ENCODE measurements around the gene PGLYRP2. TPM values are rescaled to one million over a fixed set of nuclear protein-coding genes. Genes with fewer than 3 reads are reported as not detected.

Gene PGLYRP2
- polyA plus RNA-seq, 1 donor, result not detected

GRCh38 chr19:15429825-15430467 is 49.4 kb downstream of the PGLYRP2 start:
- H3K4me1 ChIP-seq (ENCODE audit: control insufficient read depth, insufficient read depth, low read length), result peaks cover 9% of the 10 kb centered on the region
- DNase-seq, result no peak
- H3K27me3 ChIP-seq (ENCODE audit: control insufficient read depth, insufficient read depth, low read length), result no peaks in the 10 kb centered on the region
- no peak overlapping the region for H3K27ac ChIP-seq (ENCODE audit: low read length)
- H3K9me3 ChIP-seq (ENCODE audit: control insufficient read depth, low read depth, low read length), result no peaks in the 10 kb centered on the region
- H3K4me3 ChIP-seq (ENCODE audit: low read length), result no peak overlapping the region
- WGBS (ENCODE audit: insufficient coverage, low lambda C conversion rate), result no CpG with 5 or more reads among the region's 24 CpGs
- peaks cover 26% of the 10 kb centered on the region for H3K36me3 ChIP-seq (ENCODE audit: control insufficient read depth, insufficient read depth, low read length)

GRCh38 chr19:15428956-15429824 is 50.1 kb downstream of the PGLYRP2 start:
- H3K27ac ChIP-seq (ENCODE audit: low read length), result no peak overlapping the region
- no peak overlapping the region for H3K4me3 ChIP-seq (ENCODE audit: low read length)
- H3K9me3 ChIP-seq (ENCODE audit: control insufficient read depth, low read depth, low read length), result no peaks in the 10 kb centered on the region
- H3K27me3 ChIP-seq (ENCODE audit: control insufficient read depth, insufficient read depth, low read length), result no peaks in the 10 kb centered on the region
- no CpG with 5 or more reads among the region's 22 CpGs for WGBS (ENCODE audit: insufficient coverage, low lambda C conversion rate)
- H3K4me1 ChIP-seq (ENCODE audit: control insufficient read depth, insufficient read depth, low read length), result peaks cover 9% of the 10 kb centered on the region
- H3K36me3 ChIP-seq (ENCODE audit: control insufficient read depth, insufficient read depth, low read length), result peaks cover 32% of the 10 kb centered on the region
- no peak for DNase-seq

- no peak overlapping the region for H3K27ac ChIP-seq (ENCODE audit: low read length)
- no CpG with 5 or more reads among the region's 35 CpGs for WGBS (ENCODE audit: insufficient coverage, low lambda C conversion rate)
- H3K9me3 ChIP-seq (ENCODE audit: control insufficient read depth, low read depth, low read length), result peaks cover 5% of the 10 kb centered on the region
- peaks cover 43% of the 10 kb centered on the region for H3K36me3 ChIP-seq (ENCODE audit: control insufficient read depth, insufficient read depth, low read length)
- H3K27me3 ChIP-seq (ENCODE audit: control insufficient read depth, insufficient read depth, low read length), result no peaks in the 10 kb centered on the region
- H3K4me1 ChIP-seq (ENCODE audit: control insufficient read depth, insufficient read depth, low read length), result peaks cover 7% of the 10 kb centered on the region
- no peak overlapping the region for H3K4me3 ChIP-seq (ENCODE audit: low read length)
- DNase-seq, result no peak
These were observed 51.3 kb downstream of the PGLYRP2 start for GRCh38 chr19:15427991-15428471.

- no CpG with 5 or more reads among the region's 25 CpGs for WGBS (ENCODE audit: insufficient coverage, low lambda C conversion rate)
These were observed 52.0 kb downstream of the PGLYRP2 start for GRCh38 chr19:15427350-15427700.

GRCh38 chr19:15426485-15427349 is 52.6 kb downstream of the PGLYRP2 start:
- no peak overlapping the region for H3K4me3 ChIP-seq (ENCODE audit: low read length)
- H3K36me3 ChIP-seq (ENCODE audit: control insufficient read depth, insufficient read depth, low read length), result peaks cover 50% of the 10 kb centered on the region
- H3K27me3 ChIP-seq (ENCODE audit: control insufficient read depth, insufficient read depth, low read length), result no peaks in the 10 kb centered on the region
- WGBS (ENCODE audit: insufficient coverage, low lambda C conversion rate), result no CpG with 5 or more reads among the region's 16 CpGs
- DNase-seq, result no peak
- H3K27ac ChIP-seq (ENCODE audit: low read length), result no peak overlapping the region
- peaks cover 5% of the 10 kb centered on the region for H3K4me1 ChIP-seq (ENCODE audit: control insufficient read depth, insufficient read depth, low read length)
- H3K9me3 ChIP-seq (ENCODE audit: control insufficient read depth, low read depth, low read length), result peaks cover 5% of the 10 kb centered on the region

More at GRCh38 chr19:15427350-15427700, 52.0 kb downstream of the PGLYRP2 start:
- peaks cover 5% of the 10 kb centered on the region for H3K9me3 ChIP-seq (ENCODE audit: control insufficient read depth, low read depth, low read length)
- no peak for DNase-seq
- peaks cover 5% of the 10 kb centered on the region for H3K4me1 ChIP-seq (ENCODE audit: control insufficient read depth, insufficient read depth, low read length)
- no peak overlapping the region for H3K27ac ChIP-seq (ENCODE audit: low read length)
- peaks cover 50% of the 10 kb centered on the region for H3K36me3 ChIP-seq (ENCODE audit: control insufficient read depth, insufficient read depth, low read length)
- H3K4me3 ChIP-seq (ENCODE audit: low read length), result no peak overlapping the region
- H3K27me3 ChIP-seq (ENCODE audit: control insufficient read depth, insufficient read depth, low read length), result no peaks in the 10 kb centered on the region

- Histone ChIP-seq H3K4me1 (ENCODE audit: control insufficient read depth, insufficient read depth, low read length) (no peaks in the 10 kb centered on the region), H3K27ac (ENCODE audit: low read length) (no peak overlapping the region), H3K36me3 (ENCODE audit: control insufficient read depth, insufficient read depth, low read length) (peaks cover 50% of the 10 kb centered on the region), H3K4me3 (ENCODE audit: low read length) (no peak overlapping the region), H3K27me3 (ENCODE audit: control insufficient read depth, insufficient read depth, low read length) (no peaks in the 10 kb centered on the region), H3K9me3 (ENCODE audit: control insufficient read depth, low read depth, low read length) (peaks cover 5% of the 10 kb centered on the region)
- DNase-seq, result no peak
- no CpG with 5 or more reads among the region's 36 CpGs for WGBS (ENCODE audit: insufficient coverage, low lambda C conversion rate)
These were observed 53.9 kb downstream of the PGLYRP2 start for GRCh38 chr19:15425321-15425950.

- H3K36me3 ChIP-seq (ENCODE audit: control insufficient read depth, insufficient read depth, low read length), result peaks cover 50% of the 10 kb centered on the region
These were observed 54.5 kb downstream of the PGLYRP2 start for GRCh38 chr19:15424692-15425272.

GRCh38 chr19:15424121-15424520 is 55.2 kb downstream of the PGLYRP2 start:
- WGBS (ENCODE audit: insufficient coverage, low lambda C conversion rate), result no CpG with 5 or more reads among the region's 13 CpGs
- no peak overlapping the region for H3K27ac ChIP-seq (ENCODE audit: low read length)
- H3K9me3 ChIP-seq (ENCODE audit: control insufficient read depth, low read depth, low read length), result peaks cover 5% of the 10 kb centered on the region
- H3K36me3 ChIP-seq (ENCODE audit: control insufficient read depth, insufficient read depth, low read length), result peaks cover 50% of the 10 kb centered on the region
- H3K4me1 ChIP-seq (ENCODE audit: control insufficient read depth, insufficient read depth, low read length), result peaks cover 4% of the 10 kb centered on the region
- no peak overlapping the region for H3K4me3 ChIP-seq (ENCODE audit: low read length)
- H3K27me3 ChIP-seq (ENCODE audit: control insufficient read depth, insufficient read depth, low read length), result no peaks in the 10 kb centered on the region
- DNase-seq, result no peak

More at GRCh38 chr19:15424692-15425272, 54.5 kb downstream of the PGLYRP2 start:
- no peaks in the 10 kb centered on the region for H3K27me3 ChIP-seq (ENCODE audit: control insufficient read depth, insufficient read depth, low read length)
- no peak for DNase-seq
- no peak overlapping the region for H3K4me3 ChIP-seq (ENCODE audit: low read length)
- H3K27ac ChIP-seq (ENCODE audit: low read length), result no peak overlapping the region
- no CpG with 5 or more reads among the region's 38 CpGs for WGBS (ENCODE audit: insufficient coverage, low lambda C conversion rate)
- H3K9me3 ChIP-seq (ENCODE audit: control insufficient read depth, low read depth, low read length), result peaks cover 5% of the 10 kb centered on the region
- no peaks in the 10 kb centered on the region for H3K4me1 ChIP-seq (ENCODE audit: control insufficient read depth, insufficient read depth, low read length)

GRCh38 chr19:15423130-15423529 is 56.2 kb downstream of the PGLYRP2 start:
- Histone ChIP-seq H3K4me1 (ENCODE audit: control insufficient read depth, insufficient read depth, low read length) (peaks cover 4% of the 10 kb centered on the region), H3K4me3 (ENCODE audit: low read length) (no peak overlapping the region), H3K27ac (ENCODE audit: low read length) (no peak overlapping the region), H3K27me3 (ENCODE audit: control insufficient read depth, insufficient read depth, low read length) (no peaks in the 10 kb centered on the region), H3K9me3 (ENCODE audit: control insufficient read depth, low read depth, low read length) (peaks cover 5% of the 10 kb centered on the region), H3K36me3 (ENCODE audit: control insufficient read depth, insufficient read depth, low read length) (peaks cover 50% of the 10 kb centered on the region)
- DNase-seq, result no peak
- no CpG with 5 or more reads among the region's 6 CpGs for WGBS (ENCODE audit: insufficient coverage, low lambda C conversion rate)
